Ectodermal cell (in vitro differentiated cells): ENCODE data around the gene LHPP.
"Not testable (repeated sequence)": the region's sequence is repeated elsewhere in the genome, so short reads cannot be mapped to it uniquely, and the experiment has no call there.

Experiments
- H3K27ac ChIP-seq: 2 replicates; pipeline ENCODE4 v1.7.0; 2013; ENCODE audit warnings: mild to moderate bottlenecking, low read depth, low read length; ENCODE audit not compliant: insufficient read depth, poor library complexity, severe bottlenecking
- H3K27me3 ChIP-seq: 2 replicates; pipeline ENCODE4 v1.7.0; 2013; ENCODE audit warnings: mild to moderate bottlenecking, low read length; ENCODE audit not compliant: insufficient read depth, control insufficient read depth, poor library complexity, severe bottlenecking
- H3K36me3 ChIP-seq: one replicate; pipeline ENCODE4 v1.7.0; 2013; ENCODE audit warnings: low read length; ENCODE audit not compliant: control insufficient read depth, insufficient read depth
- H3K4me1 ChIP-seq: one replicate; pipeline ENCODE4 v1.7.0; 2013; ENCODE audit warnings: low read length; ENCODE audit not compliant: control insufficient read depth, insufficient read depth
- H3K4me3 ChIP-seq: 2 replicates; pipeline ENCODE4 v1.7.0; 2013; ENCODE audit warnings: low read depth, low read length, control low read depth; ENCODE audit not compliant: insufficient read depth
- H3K9me3 ChIP-seq: 2 replicates; pipeline ENCODE4 v1.7.0; 2013; ENCODE audit warnings: mild to moderate bottlenecking, low read length, moderate library complexity; ENCODE audit not compliant: control insufficient read depth
- WGBS, 2 experiments: methylation state at CpG; one replicate each; pipeline ENCODE4 v1.1.7; 2013; ENCODE audit warnings: missing lambda C conversion rate in 2 of 2; 5-methylcytosine and 5-hydroxymethylcytosine counted together

Gene LHPP

GRCh38 chr10:124604214-124605000 lies 142.8 kb downstream of the LHPP start:
- no peaks in the 10 kb centered on the region for H3K9me3 ChIP-seq
- 94 to 95% methylated on average over 22 of the region's 22 CpGs for WGBS, 2 experiments
- no peaks in the 10 kb centered on the region for H3K27me3 ChIP-seq
- peaks cover 11% of the 10 kb centered on the region for H3K4me1 ChIP-seq
- H3K27ac ChIP-seq = no peak overlapping the region
- no peak overlapping the region for H3K4me3 ChIP-seq
- H3K36me3 ChIP-seq = no peaks in the 10 kb centered on the region

DNA sequence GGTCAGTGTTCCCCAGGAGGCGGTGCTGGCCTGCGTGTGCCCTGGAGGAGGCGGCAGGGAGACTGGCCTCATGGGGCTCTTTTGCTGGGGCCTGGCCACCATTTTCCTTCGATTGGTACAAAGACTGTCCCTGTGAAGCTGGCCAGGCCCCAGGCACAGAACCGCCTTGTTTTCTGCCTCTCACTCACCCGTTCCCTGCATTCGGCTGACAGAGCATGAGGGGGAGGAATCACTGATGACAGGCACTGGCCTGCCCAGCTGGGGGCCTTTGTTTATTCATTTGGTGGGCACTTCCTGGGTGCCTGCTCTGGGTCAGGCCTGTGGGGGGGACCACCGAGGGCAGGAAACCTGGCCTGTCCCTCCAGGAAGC lies 143.4 kb downstream of the LHPP start:
- WGBS, 2 experiments = 79% methylated on average over 8 of the region's 8 CpGs
- no peaks in the 10 kb centered on the region for H3K36me3 ChIP-seq

DNA sequence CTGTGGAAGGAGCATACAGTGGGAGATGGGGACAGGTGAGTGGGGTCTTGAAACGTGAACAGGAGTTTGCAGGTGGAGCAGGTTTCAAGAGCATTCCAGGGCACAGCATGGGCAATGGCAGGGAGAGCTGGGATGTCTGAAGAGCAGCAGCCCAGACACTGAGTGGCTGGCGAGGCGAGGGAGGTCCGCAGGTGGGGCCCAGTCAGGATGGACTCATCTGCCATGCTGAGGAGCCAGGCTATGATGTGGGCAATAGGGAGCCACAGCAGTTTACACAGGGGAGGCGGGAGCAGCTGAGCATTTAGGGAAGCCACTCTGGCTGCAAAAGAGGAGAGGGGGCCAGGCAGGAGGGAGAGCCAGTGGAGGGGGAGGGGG lies 143.8 kb downstream of the LHPP start:
- 93% methylated on average over 5 of the region's 5 CpGs for WGBS, 2 experiments
- Histone ChIP-seq H3K4me1 (peaks cover 11% of the 10 kb centered on the region), H3K27me3 (no peaks in the 10 kb centered on the region), H3K27ac (no peak overlapping the region), H3K36me3 (no peaks in the 10 kb centered on the region), H3K4me3 (no peak overlapping the region), H3K9me3 (no peaks in the 10 kb centered on the region)

More for the DNA sequence above, 143.4 kb downstream of the LHPP start:
- no peaks in the 10 kb centered on the region for H3K27me3 ChIP-seq
- no peak overlapping the region for H3K4me3 ChIP-seq
- no peak overlapping the region for H3K27ac ChIP-seq
- peaks cover 11% of the 10 kb centered on the region for H3K4me1 ChIP-seq
- H3K9me3 ChIP-seq = no peaks in the 10 kb centered on the region

- H3K27ac ChIP-seq = no peak overlapping the region
- H3K36me3 ChIP-seq = no peaks in the 10 kb centered on the region
- no peaks in the 10 kb centered on the region for H3K9me3 ChIP-seq
- no peaks in the 10 kb centered on the region for H3K27me3 ChIP-seq
- 81 to 85% methylated on average over 31 of the region's 31 CpGs for WGBS, 2 experiments
- peaks cover 11% of the 10 kb centered on the region for H3K4me1 ChIP-seq
- H3K4me3 ChIP-seq = no peak overlapping the region
Observed at GRCh38 chr10:124605856-124606812, 144.5 kb downstream of the LHPP start.

DNA sequence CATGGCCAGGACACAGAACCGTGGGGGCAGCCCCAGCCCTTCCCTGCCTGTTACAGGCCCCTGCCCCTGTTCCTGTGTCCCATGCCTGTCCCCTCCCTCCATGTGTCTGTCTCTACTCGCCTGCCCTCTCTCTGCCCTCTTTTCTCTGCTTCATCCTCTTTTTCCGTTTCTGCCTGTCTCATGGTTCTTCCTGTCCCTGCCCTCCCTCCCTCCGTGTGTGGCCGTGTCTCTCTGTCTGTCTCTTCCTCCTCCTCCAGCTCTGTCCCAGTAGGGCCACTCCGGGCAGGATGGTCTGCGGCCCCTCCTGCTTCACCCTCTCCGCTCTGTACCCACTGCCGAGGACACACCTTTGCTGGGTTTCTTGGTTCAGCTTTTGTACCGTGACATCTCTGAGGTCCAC lies 145.2 kb downstream of the LHPP start:
- H3K4me3 ChIP-seq = no peak overlapping the region
- peaks cover 11% of the 10 kb centered on the region for H3K4me1 ChIP-seq
- H3K36me3 ChIP-seq = no peaks in the 10 kb centered on the region
- H3K27ac ChIP-seq = no peak overlapping the region
- 42 to 47% methylated on average over 10 of the region's 10 CpGs for WGBS, 2 experiments
- no peaks in the 10 kb centered on the region for H3K27me3 ChIP-seq
- H3K9me3 ChIP-seq = no peaks in the 10 kb centered on the region

DNA sequence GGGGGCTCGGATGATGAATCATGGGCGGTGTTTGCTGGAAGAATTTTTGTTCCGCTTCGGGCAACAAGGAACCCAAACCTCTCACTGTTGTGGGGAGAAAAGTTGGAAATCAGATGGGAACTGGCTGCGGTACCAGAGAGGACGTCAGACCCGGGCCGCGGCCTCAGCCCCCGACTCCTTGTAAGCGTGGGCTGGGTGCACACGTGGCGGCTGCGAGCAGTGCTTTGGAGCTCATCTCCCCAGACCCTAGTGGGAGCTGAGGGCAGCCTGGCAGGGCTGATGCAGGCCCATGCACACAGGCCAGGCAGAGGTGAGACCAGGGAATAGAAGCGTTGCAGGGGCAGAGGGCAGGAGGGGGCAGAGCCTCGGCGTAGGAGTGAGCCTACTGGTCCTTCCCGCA lies 146.1 kb downstream of the LHPP start:
- H3K4me3 ChIP-seq = no peak overlapping the region
- 94 to 95% methylated on average over 18 of the region's 18 CpGs for WGBS, 2 experiments
- H3K36me3 ChIP-seq = no peaks in the 10 kb centered on the region
- H3K27ac ChIP-seq = no peak overlapping the region
- no peaks in the 10 kb centered on the region for H3K27me3 ChIP-seq
- peaks cover 11% of the 10 kb centered on the region for H3K4me1 ChIP-seq
- H3K9me3 ChIP-seq = no peaks in the 10 kb centered on the region

- Histone ChIP-seq H3K27me3 (no peaks in the 10 kb centered on the region), H3K9me3 (no peaks in the 10 kb centered on the region), H3K36me3 (no peaks in the 10 kb centered on the region), H3K4me3 (no peak overlapping the region), H3K27ac (no peak overlapping the region), H3K4me1 (peaks cover 11% of the 10 kb centered on the region)
- WGBS, 2 experiments = 92 to 94% methylated on average over 14 of the region's 14 CpGs
Observed at GRCh38 chr10:124608093-124608721, 146.6 kb downstream of the LHPP start.

- Histone ChIP-seq H3K36me3 (no peaks in the 10 kb centered on the region), H3K4me1 (peaks cover 11% of the 10 kb centered on the region), H3K27ac (no peak overlapping the region), H3K4me3 (no peak overlapping the region), H3K9me3 (no peaks in the 10 kb centered on the region), H3K27me3 (no peaks in the 10 kb centered on the region)
- 93 to 95% methylated on average over 11 of the region's 11 CpGs for WGBS, 2 experiments
Observed at GRCh38 chr10:124609698-124610097, 148.1 kb downstream of the LHPP start.

DNA sequence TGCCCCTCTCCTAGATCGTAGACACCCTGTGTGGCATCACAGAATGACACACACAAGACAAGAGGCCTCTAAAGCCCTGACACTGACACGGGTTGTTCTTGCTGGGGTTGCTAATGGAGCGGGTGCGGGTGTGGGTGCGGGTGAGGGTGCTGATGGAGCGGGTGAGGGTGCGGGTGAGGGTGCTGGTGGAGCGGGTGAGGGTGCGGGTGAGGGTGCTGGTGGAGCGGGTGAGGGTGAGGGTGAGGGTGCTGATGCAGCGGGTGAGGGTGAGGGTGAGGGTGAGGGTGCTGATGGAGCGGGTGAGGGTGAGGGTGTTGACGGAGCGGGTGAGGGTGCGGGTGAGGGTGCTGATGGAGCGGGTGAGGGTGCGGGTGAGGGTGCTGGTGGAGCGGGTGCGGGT lies 148.6 kb downstream of the LHPP start:
- not testable (repeated sequence) for H3K9me3 ChIP-seq, H3K4me3 ChIP-seq, H3K27me3 ChIP-seq, H3K27ac ChIP-seq, H3K36me3 ChIP-seq
- H3K4me1 ChIP-seq = peaks cover 11% of the 10 kb centered on the region
- WGBS, 2 experiments = 92 to 95% methylated on average over 12 to 14 of the region's 19 CpGs

DNA sequence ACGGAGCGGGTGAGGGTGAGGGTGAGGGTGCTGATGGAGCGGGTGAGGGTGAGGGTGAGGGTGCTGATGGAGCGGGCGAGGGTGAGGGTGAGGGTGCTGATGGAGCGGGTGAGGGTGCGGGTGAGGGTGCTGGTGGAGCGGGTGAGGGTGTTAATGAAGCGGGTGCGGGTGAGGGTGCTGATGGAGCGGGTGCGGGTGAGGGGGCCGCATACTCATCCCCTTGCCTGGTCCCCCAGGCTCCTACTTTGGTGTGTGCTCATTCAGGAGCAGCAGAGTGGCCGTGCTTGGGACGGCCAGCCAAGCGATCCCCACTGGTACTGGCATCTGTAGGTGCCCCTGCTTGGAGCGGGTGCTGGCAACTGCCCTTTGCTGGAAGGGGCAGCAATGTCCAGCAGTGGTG lies 149.2 kb downstream of the LHPP start:
- not testable (repeated sequence) for H3K9me3 ChIP-seq, H3K27ac ChIP-seq, H3K36me3 ChIP-seq, H3K4me3 ChIP-seq, H3K27me3 ChIP-seq
- 94% methylated on average over 11 to 15 of the region's 17 CpGs for WGBS, 2 experiments
- H3K4me1 ChIP-seq = peaks cover 12% of the 10 kb centered on the region
